ENCODE results near the gene BABAM2.
"Not testable (repeated sequence)": the region's sequence is repeated elsewhere in the genome, so short reads cannot be mapped to it uniquely, and the experiment has no call there.

The BABAM2 gene

GRCh38 chr2:28369358-28369757 is 478.8 kb downstream of the BABAM2 start:
- no peak for TF ChIP-seq ZNF274 (IDR thresholded peaks at IDR 0.05; ENCODE audit: low read depth, low read length)
- H3K4me3 ChIP-seq (ENCODE audit: low read length), result no peak overlapping the region

DNA sequence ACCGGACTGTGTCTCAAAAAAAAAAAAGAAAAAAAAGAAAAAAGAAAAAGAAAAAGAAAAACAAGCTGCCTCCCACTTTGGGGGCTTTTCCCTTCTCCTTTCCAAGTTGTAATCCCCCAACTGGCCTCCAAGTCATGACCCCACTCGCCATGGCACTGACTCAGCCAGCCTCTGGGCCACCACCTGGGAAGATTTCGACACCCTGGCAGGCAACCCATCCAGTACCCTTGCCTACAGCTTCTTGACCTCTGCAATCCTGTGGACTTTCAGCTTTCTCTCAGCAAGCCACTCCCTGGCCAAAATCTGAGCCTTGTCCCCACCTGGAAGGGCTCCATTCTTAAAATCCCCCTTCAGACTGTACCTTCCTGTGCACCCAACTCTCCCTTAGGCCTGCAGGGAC is 479.8 kb downstream of the BABAM2 start:
- no peak overlapping the region for H3K4me3 ChIP-seq (ENCODE audit: low read length)
- no peak for TF ChIP-seq ZNF274 (IDR thresholded peaks at IDR 0.05; ENCODE audit: low read depth, low read length)

DNA sequence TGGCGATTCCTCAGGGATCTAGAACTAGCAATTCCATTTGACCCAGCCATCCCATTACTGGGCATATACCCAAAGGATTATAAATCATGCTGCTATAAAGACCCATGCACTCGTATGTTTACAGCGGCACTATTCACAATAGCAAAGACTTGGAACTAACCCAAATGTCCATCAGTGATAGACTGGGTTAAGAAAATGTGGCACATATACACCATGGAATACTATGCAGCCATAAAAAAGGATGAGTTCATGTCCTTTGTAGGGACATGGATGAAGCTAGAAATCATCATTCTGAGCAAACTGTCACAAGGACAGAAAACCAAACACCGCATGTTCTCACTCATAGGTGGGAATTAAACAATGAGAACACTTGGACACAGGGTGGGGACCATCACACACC is 481.2 kb downstream of the BABAM2 start:
- H3K4me3 ChIP-seq (ENCODE audit: low read length), result not testable (repeated sequence)

DNA sequence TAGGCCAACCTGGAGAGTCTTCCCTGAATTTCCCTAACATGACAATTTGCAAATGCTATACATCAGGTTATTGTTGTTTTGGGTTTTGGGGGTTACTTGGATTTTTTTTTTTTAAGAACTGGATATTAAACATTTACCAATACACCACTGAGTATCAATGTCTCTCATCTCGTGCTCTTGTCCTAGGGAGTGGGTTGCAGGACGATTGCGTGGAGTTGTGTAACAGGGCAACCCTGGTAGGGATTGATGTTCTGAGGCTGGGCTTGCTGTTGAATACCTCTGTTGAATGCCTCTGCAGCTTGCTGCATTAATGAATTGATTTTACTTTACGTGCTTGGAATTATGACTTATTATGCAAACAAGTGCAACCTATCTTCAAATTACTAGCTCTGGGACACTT is 483.3 kb downstream of the BABAM2 start:
- TF ChIP-seq ZNF274 (IDR thresholded peaks at IDR 0.05; ENCODE audit: low read depth, low read length), result no peak
- no peak overlapping the region for H3K4me3 ChIP-seq (ENCODE audit: low read length)

- H3K4me3 ChIP-seq (ENCODE audit: low read length), result no peak overlapping the region
- no peak for TF ChIP-seq ZNF274 (IDR thresholded peaks at IDR 0.05; ENCODE audit: low read depth, low read length)
Observed at GRCh38 chr2:28374331-28374730, 483.8 kb downstream of the BABAM2 start.

- H3K4me3 ChIP-seq (ENCODE audit: low read length), result no peak overlapping the region
- TF ChIP-seq ZNF274 (IDR thresholded peaks at IDR 0.05; ENCODE audit: low read depth, low read length), result no peak
Observed at GRCh38 chr2:28375236-28375635, 484.7 kb downstream of the BABAM2 start.

DNA sequence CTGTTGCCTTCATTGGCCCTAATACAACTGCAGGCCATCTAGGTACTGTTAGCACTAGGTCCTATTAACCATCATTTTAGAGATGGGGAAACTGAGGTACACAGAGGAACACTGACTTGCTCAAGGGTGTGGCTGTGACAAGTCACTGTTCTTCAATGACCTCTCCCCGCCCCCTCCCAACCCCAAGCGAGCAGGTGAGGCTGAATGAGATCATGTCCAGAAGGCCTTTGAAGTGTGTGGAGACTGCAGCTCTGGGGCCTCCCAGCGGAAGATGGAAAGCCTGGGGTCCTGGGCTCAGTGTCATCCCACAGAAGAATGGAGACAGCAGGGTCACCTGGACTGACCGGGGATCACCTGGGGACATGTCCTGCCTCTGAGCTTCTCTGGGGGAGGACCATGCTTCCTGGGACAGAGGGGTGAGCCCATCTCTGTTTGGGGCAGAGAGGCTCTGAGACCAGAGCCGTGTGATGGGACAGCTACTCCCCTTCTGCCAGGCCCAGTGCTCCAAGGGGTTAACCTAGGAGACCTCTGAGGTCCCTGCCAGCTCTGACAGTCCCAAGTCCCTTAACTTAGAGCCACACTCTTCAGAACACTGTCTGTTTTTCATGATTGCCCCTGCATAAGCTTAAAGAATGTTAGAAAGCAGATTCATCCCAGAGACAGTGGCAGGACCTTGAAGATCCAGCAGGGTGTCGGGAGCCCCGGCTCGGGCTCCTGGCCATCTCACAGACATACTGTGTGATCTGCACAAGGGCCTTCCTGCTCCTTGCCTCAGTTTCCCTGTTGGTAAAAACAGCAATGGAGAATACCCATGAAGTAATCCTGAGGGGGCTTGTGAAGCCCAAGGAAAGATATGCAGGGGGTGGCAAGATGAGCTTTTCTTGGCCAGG is 485.5 kb downstream of the BABAM2 start:
- no peak overlapping the region for H3K4me3 ChIP-seq (ENCODE audit: low read length)
- no peak for TF ChIP-seq ZNF274 (IDR thresholded peaks at IDR 0.05; ENCODE audit: low read depth, low read length)

- no peak overlapping the region for H3K4me3 ChIP-seq (ENCODE audit: low read length)
- TF ChIP-seq ZNF274 (IDR thresholded peaks at IDR 0.05; ENCODE audit: low read depth, low read length), result no peak
Observed at GRCh38 chr2:28377195-28377816, 486.8 kb downstream of the BABAM2 start.

DNA sequence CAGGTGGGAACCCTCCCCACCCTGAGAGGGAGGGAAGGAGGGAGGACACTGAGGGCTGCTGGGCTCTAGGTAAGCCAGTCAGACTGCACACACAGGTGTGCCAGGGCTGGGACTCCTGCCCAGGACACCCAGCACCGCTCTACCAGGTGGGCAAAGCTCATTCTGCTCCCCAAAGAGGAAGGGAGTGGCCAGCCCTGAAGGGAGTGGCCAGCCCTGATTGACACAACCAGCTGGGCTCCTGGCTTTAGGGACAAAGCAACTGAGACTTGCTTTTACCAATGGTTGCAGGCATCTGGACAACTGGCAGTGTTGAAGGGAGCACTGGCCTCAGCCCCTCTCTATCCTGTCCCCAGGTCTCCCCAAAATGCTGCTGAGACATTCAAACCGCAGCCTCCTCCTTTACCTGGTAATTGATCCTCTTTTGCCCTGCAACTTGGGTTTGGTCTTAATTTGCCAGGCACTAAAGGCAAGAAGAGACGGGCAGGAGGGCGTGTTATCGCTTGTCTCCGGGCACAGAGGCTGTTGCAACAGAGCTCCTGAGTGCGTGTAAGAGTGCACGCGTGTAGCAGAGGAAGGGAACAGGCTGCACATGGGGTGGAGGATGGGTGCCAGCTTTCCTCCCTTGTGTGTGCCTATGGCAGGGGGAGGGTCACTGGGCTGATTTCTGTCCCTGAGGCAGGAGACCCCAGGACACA is 487.6 kb downstream of the BABAM2 start:
- H3K4me3 ChIP-seq (ENCODE audit: low read length), result no peak overlapping the region
- no peak for TF ChIP-seq ZNF274 (IDR thresholded peaks at IDR 0.05; ENCODE audit: low read depth, low read length)

DNA sequence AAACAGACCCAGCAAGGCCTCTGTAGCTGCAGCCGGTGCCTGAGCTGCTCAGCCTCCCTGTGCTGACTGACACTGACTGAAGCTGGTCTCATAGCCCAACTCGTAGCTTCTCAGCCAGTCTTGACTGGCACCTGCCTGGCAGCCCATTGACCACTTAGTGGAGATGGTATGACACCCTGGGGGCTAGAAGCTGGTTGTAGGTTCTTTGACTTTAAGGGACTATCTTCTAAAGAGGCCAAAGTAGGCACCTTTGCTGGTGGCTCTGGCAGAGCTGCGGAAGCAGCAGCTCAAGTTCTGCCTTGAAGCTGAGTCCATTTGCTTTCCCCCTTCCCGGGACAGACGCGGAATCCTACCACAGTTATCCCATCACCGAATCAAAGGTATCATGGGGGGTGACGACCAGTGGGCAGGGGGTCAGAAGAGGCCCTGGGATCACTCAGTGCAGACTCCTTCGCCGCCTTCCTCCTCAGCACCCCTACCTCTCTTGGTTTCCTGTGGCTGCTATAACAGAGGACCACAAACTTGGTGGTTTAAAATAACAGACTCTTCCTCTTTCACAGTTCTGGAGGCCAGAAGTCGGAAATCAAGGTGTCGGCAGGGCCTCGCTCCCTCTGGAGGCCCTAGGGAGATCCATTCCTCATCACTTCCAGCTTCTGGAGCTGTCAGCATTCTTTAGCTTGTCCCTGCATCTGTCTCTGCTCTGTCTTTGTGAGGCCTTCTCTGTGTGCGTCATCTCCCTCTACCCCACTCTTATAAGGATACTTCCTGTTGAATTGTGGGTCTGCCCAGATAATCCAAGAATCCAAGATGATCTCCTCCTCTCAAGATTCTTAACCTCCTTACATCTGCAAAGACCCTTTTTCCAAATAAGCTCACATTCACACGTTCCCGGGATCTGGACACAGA is 488.4 kb downstream of the BABAM2 start:
- no peak for TF ChIP-seq ZNF274 (IDR thresholded peaks at IDR 0.05; ENCODE audit: low read depth, low read length)
- no peak overlapping the region for H3K4me3 ChIP-seq (ENCODE audit: low read length)

GRCh38 chr2:28380219-28380618 is 489.7 kb downstream of the BABAM2 start:
- no peak for TF ChIP-seq ZNF274 (IDR thresholded peaks at IDR 0.05; ENCODE audit: low read depth, low read length)
- H3K4me3 ChIP-seq (ENCODE audit: low read length), result no peak overlapping the region

DNA sequence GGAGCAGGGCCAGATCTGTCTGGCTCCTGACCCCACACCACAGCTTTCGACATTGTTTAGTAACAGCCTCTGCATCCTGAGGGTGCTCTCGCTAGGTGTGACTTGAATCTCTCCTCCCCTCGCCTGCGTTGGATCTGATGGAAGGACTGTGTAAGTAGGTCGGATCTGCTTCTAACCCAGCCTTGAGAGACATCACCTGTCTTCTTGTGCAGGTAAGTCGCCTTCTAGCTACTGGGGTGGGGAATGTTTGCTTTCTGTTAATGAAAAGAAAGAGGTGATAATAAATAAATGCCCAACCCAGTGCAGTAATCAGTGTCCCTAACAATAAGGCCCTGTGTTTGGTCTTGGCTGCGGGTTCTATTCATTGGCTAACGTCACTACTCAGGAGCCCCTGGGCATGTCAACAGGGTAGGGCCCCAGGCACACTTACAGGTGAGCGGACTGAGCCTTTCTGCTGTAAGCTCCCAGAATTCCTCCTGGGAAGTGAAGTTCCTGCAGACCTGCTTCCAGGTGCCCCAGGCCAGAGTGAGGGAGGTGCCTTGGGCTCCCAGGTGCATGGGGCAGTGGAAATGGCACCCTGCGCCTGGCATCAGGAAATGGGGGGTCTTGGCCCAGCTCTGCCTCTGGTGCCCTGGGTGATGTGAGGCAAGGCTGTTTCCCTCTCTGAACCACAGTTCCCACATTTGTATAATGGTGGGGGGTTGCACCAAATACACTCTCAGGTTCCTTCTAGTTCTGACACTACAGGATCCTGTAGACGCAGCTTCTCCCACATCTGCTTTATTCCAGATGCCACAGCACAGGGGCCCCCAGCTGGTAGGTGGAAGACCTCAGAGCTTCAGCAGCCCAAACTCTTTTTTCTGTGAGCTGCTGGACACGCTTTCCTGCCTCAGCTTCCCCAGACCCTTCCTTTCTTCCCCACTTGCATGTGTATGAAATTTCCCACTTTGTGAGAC is 491.0 kb downstream of the BABAM2 start:
- no peak for TF ChIP-seq ZNF274 (IDR thresholded peaks at IDR 0.05; ENCODE audit: low read depth, low read length)
- no peak overlapping the region for H3K4me3 ChIP-seq (ENCODE audit: low read length)

DNA sequence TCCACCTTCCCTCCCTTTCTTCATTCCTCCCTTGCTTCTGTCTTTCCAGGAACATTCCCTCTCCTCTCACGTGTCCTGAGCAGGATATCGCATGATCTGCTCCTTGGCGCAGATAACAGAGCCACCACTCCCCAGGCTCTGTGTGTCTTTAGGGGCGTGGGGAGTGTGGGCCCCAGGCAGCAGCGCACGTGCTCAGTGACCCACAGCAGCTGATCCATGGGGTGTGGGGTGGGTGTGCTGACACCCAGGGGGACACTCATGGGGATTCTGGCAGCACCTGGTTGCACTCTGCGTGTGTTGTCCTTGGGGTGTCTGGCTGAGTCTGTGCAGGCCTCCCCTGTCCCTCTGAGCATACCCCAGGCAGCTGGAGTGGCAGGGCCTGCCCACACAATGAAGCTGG is 492.2 kb downstream of the BABAM2 start:
- no peak overlapping the region for H3K4me3 ChIP-seq (ENCODE audit: low read length)
- no peak for TF ChIP-seq ZNF274 (IDR thresholded peaks at IDR 0.05; ENCODE audit: low read depth, low read length)
